IPS-NIHi7 (cell line): Measurements from ENCODE around the gene SYNPO2.
A peak's percentile ranks its signal among the peaks of the same experiment; 100 is the strongest.

ENCODE experiments used
- DNase-seq: peaks from one replicate; pipeline ENCODE4 v3.0.0; 2012; ENCODE audit warnings: mixed read lengths; ENCODE audit errors: extremely low spot score

Gene SYNPO2

GRCh38 chr4:118935819-118936218 lies 47.2 kb downstream of the SYNPO2 start:
- DNase-seq: no peak

- no peak for DNase-seq
Measured at GRCh38 chr4:118936406-118936805, 47.8 kb downstream of the SYNPO2 start.

- DNase-seq: no peak
Measured at GRCh38 chr4:118939169-118939783, 50.6 kb downstream of the SYNPO2 start.

- DNase-seq: no peak
Measured at GRCh38 chr4:118941149-118941548, 52.5 kb downstream of the SYNPO2 start.

GRCh38 chr4:118941799-118942198 lies 53.1 kb downstream of the SYNPO2 start:
- no peak for DNase-seq

GRCh38 chr4:118942465-118942864 lies 53.8 kb downstream of the SYNPO2 start:
- DNase-seq: no peak

- DNase-seq: no peak
Measured at GRCh38 chr4:118947095-118947494, 58.4 kb downstream of the SYNPO2 start.

GRCh38 chr4:118948545-118949144 lies 60.0 kb downstream of the SYNPO2 start:
- no peak for DNase-seq

- no peak for DNase-seq
Measured at GRCh38 chr4:118950224-118950623, 61.6 kb downstream of the SYNPO2 start.

GRCh38 chr4:118950929-118951570 lies 62.4 kb downstream of the SYNPO2 start:
- DNase-seq: no peak

- no peak for DNase-seq
Measured at GRCh38 chr4:118953276-118953675, 64.6 kb downstream of the SYNPO2 start.

GRCh38 chr4:118954246-118954645 lies 65.6 kb downstream of the SYNPO2 start:
- no peak for DNase-seq

GRCh38 chr4:118955515-118955914 lies 66.9 kb downstream of the SYNPO2 start:
- no peak for DNase-seq

- no peak for DNase-seq
Measured at GRCh38 chr4:118957722-118958445, 69.2 kb downstream of the SYNPO2 start.

- DNase-seq: no peak
Measured at GRCh38 chr4:118962540-118962939, 73.9 kb downstream of the SYNPO2 start.

- DNase-seq: no peak
Measured at GRCh38 chr4:118964891-118965411, 76.3 kb downstream of the SYNPO2 start.

GRCh38 chr4:118967393-118967792 lies 78.7 kb downstream of the SYNPO2 start:
- no peak for DNase-seq

GRCh38 chr4:118968005-118968404 lies 79.4 kb downstream of the SYNPO2 start:
- DNase-seq: peak; percentile 66

- no peak for DNase-seq
Measured at GRCh38 chr4:118968813-118969212, 80.2 kb downstream of the SYNPO2 start.

GRCh38 chr4:118969359-118969758 lies 80.7 kb downstream of the SYNPO2 start:
- DNase-seq: peak; percentile 28

- DNase-seq: no peak
Measured at GRCh38 chr4:118972167-118972566, 83.5 kb downstream of the SYNPO2 start.

- no peak for DNase-seq
Measured at GRCh38 chr4:118973295-118973694, 84.6 kb downstream of the SYNPO2 start.
